ENCODE data around the gene CHCHD6. TPM values are rescaled to one million over a fixed set of nuclear protein-coding genes. Genes with fewer than 3 reads are reported as not detected.

The CHCHD6 gene
- polyA plus RNA-seq, 1 donor from 2014 or later = 102 TPM

DNA sequence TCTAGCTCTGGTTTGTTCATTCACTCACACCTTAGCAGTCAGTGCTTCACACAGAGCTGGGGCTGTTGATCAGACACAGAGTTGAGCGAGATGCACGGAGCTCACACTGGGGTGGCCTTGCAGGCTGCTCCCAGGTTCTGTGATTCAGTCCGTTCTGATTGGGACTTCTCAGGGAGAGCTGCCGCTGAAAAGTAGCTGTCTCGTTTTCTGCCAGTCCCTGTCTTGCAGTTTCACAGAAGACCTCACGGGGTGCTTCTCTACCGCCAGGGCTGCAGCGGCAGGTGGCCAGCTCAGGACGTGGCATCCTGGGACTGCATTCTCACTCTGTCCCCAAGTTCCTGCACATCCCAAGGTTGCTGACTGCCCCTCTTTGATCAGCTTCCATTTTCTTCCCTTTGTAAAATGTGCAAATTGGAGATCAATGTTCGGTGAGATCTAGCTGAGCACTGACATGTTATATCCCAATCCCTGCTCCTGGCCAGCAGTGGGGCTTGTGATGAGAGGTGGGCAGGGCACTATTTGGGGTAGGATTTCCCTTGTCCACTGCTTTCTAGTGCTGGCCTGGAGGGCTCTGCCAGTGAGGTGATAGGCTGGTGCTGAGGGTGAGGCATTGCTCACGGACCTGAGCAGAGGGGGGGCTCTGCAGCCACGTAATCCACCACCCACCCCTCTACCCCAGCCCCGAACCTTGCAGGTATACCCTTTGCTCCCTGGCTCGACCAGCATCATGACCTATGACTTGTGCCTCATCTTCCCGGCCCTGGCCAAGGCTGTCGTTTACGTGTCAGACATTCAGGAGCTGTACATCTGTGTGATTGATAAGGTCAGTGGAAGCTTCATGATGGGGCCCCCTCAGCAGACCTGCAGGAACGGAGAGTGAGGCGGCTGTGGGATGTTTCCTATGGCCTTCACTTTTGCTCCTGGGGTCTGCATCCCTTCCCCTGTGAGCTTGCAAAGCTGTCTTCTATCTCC, 43.8 kb upstream of the CHCHD6 start:
- Histone ChIP-seq H3F3A (ENCODE audit: insufficient read depth, low read length, poor library complexity, severe bottlenecking) (no peaks in the 10 kb centered on the region), H3K27ac (ENCODE audit: low read length) (no peak overlapping the region), H2AFZ (ENCODE audit: low read depth, low read length) (no peak overlapping the region), H3K27me3 (ENCODE audit: insufficient read depth, low read depth, low read length) (no peaks in the 10 kb centered on the region), H3K4me3 (ENCODE audit: low read length) (no peak overlapping the region), H3K79me2 (replicated peaks; ENCODE audit: insufficient read depth, low read length) (no peaks in the 10 kb centered on the region), H4K20me1 (ENCODE audit: insufficient read depth) (no peaks in the 10 kb centered on the region), H3K4me2 (ENCODE audit: low read length) (no peak overlapping the region), H3K36me3 (ENCODE audit: insufficient read depth, low read length) (no peaks in the 10 kb centered on the region), H3K9me3 (ENCODE audit: low read length) (peaks cover 10% of the 10 kb centered on the region), H3K9me2 (ENCODE audit: insufficient read depth, low read length) (no peaks in the 10 kb centered on the region), H3K9ac (ENCODE audit: low read length) (no peak overlapping the region)
- TF ChIP-seq POLR2AphosphoS5 (IDR thresholded peaks at IDR 0.05) (no peak), REST (IDR thresholded peaks at IDR 0.05; ENCODE audit: borderline replicate concordance) (no peak), MXI1 (conservative IDR thresholded peaks at IDR 0.05; ENCODE audit: poor library complexity, severe bottlenecking) (no peak), RAD21 (conservative IDR thresholded peaks at IDR 0.05) (no peak), TAF1 (IDR thresholded peaks at IDR 0.05; ENCODE audit: low read depth) (no peak), SMC3 (conservative IDR thresholded peaks at IDR 0.05; ENCODE audit: poor library complexity) (no peak)
- TF ChIP-seq, protein P1, sequence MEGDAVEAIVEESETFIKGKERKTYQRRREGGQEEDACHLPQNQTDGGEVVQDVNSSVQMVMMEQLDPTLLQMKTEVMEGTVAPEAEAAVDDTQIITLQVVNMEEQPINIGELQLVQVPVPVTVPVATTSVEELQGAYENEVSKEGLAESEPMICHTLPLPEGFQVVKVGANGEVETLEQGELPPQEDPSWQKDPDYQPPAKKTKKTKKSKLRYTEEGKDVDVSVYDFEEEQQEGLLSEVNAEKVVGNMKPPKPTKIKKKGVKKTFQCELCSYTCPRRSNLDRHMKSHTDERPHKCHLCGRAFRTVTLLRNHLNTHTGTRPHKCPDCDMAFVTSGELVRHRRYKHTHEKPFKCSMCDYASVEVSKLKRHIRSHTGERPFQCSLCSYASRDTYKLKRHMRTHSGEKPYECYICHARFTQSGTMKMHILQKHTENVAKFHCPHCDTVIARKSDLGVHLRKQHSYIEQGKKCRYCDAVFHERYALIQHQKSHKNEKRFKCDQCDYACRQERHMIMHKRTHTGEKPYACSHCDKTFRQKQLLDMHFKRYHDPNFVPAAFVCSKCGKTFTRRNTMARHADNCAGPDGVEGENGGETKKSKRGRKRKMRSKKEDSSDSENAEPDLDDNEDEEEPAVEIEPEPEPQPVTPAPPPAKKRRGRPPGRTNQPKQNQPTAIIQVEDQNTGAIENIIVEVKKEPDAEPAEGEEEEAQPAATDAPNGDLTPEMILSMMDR (IDR thresholded peaks at IDR 0.05; ENCODE audit: poor library complexity, severe bottlenecking) = no peak

GRCh38 chr3:126661532-126662364, 42.3 kb upstream of the CHCHD6 start:
- H3K9ac ChIP-seq (ENCODE audit: low read length) = no peak overlapping the region
- no peaks in the 10 kb centered on the region for H3K79me2 ChIP-seq (replicated peaks; ENCODE audit: insufficient read depth, low read length)
- no peaks in the 10 kb centered on the region for H3K27me3 ChIP-seq (ENCODE audit: insufficient read depth, low read depth, low read length)
- no peaks in the 10 kb centered on the region for H4K20me1 ChIP-seq (ENCODE audit: insufficient read depth)
- no peak overlapping the region for H2AFZ ChIP-seq (ENCODE audit: low read depth, low read length)
- no peak overlapping the region for H3K4me3 ChIP-seq (ENCODE audit: low read length)
- H3K27ac ChIP-seq (ENCODE audit: low read length) = no peak overlapping the region
- no peaks in the 10 kb centered on the region for H3K9me2 ChIP-seq (ENCODE audit: insufficient read depth, low read length)
- no peaks in the 10 kb centered on the region for H3K36me3 ChIP-seq (ENCODE audit: insufficient read depth, low read length)
- H3F3A ChIP-seq (ENCODE audit: insufficient read depth, low read length, poor library complexity, severe bottlenecking) = no peaks in the 10 kb centered on the region
- TF ChIP-seq REST (IDR thresholded peaks at IDR 0.05; ENCODE audit: borderline replicate concordance) = no peak
- TF ChIP-seq POLR2AphosphoS5 (IDR thresholded peaks at IDR 0.05) = no peak
- no peak for TF ChIP-seq EZH2 (IDR thresholded peaks at IDR 0.05; ENCODE audit: borderline replicate concordance, insufficient read depth, low read length, poor library complexity, severe bottlenecking)
- no peak for TF ChIP-seq TAF1 (IDR thresholded peaks at IDR 0.05; ENCODE audit: low read depth)
- no peak for TF ChIP-seq SMC3 (conservative IDR thresholded peaks at IDR 0.05; ENCODE audit: poor library complexity)
- TF ChIP-seq, protein P1 (IDR thresholded peaks at IDR 0.05; ENCODE audit: poor library complexity, severe bottlenecking) = no peak
- no peak for TF ChIP-seq RAD21 (conservative IDR thresholded peaks at IDR 0.05)
- TF ChIP-seq MXI1 (conservative IDR thresholded peaks at IDR 0.05; ENCODE audit: poor library complexity, severe bottlenecking) = no peak
- TF ChIP-seq EP300 (conservative IDR thresholded peaks at IDR 0.05; ENCODE audit: poor library complexity, severe bottlenecking) = no peak
- peaks cover 10% of the 10 kb centered on the region for H3K9me3 ChIP-seq (ENCODE audit: low read length)
- H3K4me2 ChIP-seq (ENCODE audit: low read length) = no peak overlapping the region

Data from neural cell (in vitro differentiated cells).